SU-DHL-6 (cell line): Measurements from ENCODE around the gene TMEM164.

Source experiments
- H2AFZ ChIP-seq: fragments of 200-600 bp; sonication (generic); 2 replicates; pipeline ENCODE4 v1.6.1; 2014; ENCODE audit warnings: low read depth, mild to moderate bottlenecking, moderate library complexity, mixed read lengths, antibody characterized with exemption, low read length; ENCODE audit not compliant: severe bottlenecking
- H3F3A ChIP-seq: fragments of 200-600 bp; shearing (Covaris generic); 2 replicates; pipeline ENCODE4 v1.6.0; 2016; ENCODE audit warnings: antibody characterized with exemption, mild to moderate bottlenecking; ENCODE audit not compliant: insufficient read depth
- H3K27ac ChIP-seq: fragments of 200-600 bp; sonication (generic); 2 replicates; pipeline ENCODE4 v1.5.1; 2016; ENCODE audit warnings: low read depth, mild to moderate bottlenecking, low read length, moderate library complexity, mixed read lengths
- H3K27me3 ChIP-seq: fragments of 200-600 bp; sonication (generic), shearing (Covaris generic); 2 replicates; pipeline ENCODE4 v1.6.0; 2014; ENCODE audit warnings: mild to moderate bottlenecking, low read length
- H3K36me3 ChIP-seq: fragments of 200-600 bp; sonication (generic); 2 replicates; pipeline ENCODE4 v1.6.1; 2014; ENCODE audit warnings: mild to moderate bottlenecking, low read length, mixed read lengths
- H3K4me2 ChIP-seq: fragments of 300-600, 200-600 bp; shearing (Covaris generic), sonication (generic); 2 replicates; pipeline ENCODE4 v1.6.0; 2014; ENCODE audit warnings: low read length, low read depth, mild to moderate bottlenecking; ENCODE audit not compliant: poor library complexity, severe bottlenecking
- H3K4me3 ChIP-seq: fragments of 200-600 bp; sonication (generic); 2 replicates; pipeline ENCODE4 v1.5.1; 2014; ENCODE audit warnings: antibody characterized with exemption, low read length, mild to moderate bottlenecking, mixed read lengths; ENCODE audit not compliant: insufficient read depth, poor library complexity, severe bottlenecking
- H3K79me2 ChIP-seq: fragments of 200-600 bp; sonication (generic); 2 replicates; pipeline ENCODE4 v1.6.1; 2014; ENCODE audit warnings: mild to moderate bottlenecking, low read length, moderate library complexity; ENCODE audit not compliant: insufficient read depth
- H3K9ac ChIP-seq: fragments of 200-600 bp; sonication (generic); 2 replicates; pipeline ENCODE4 v1.7.0; 2014; ENCODE audit warnings: mild to moderate bottlenecking, low read length
- H3K9me2 ChIP-seq: fragments of 200-600 bp; sonication (generic); replicated peaks from 2 replicates; pipeline ENCODE4 v1.6.1; 2014; ENCODE audit warnings: low read length; ENCODE audit not compliant: insufficient read depth
- H3K9me3 ChIP-seq: fragments of 200-600 bp; sonication (generic); 2 replicates; pipeline ENCODE4 v1.6.1; 2014; ENCODE audit warnings: low read length, mixed read lengths; ENCODE audit not compliant: insufficient read depth
- H4K20me1 ChIP-seq: fragments of 200-600 bp; sonication (generic); 2 replicates; pipeline ENCODE4 v1.6.1; 2014; ENCODE audit warnings: low read depth, mild to moderate bottlenecking, antibody characterized with exemption, low read length, moderate library complexity, mixed read lengths
- EZH2phosphoT487 ChIP-seq: fragments of 200-600 bp; sonication (generic), shearing (Covaris generic); conservative IDR thresholded peaks from 2 replicates; pipeline ENCODE4 v1.6.1; 2018; ENCODE audit warnings: mild to moderate bottlenecking, antibody characterized with exemption, low read length, moderate library complexity, mixed read lengths
- TF ChIP-seq, protein P1 (sequence below): fragments of 200-600 bp; sonication (generic); IDR thresholded peaks from one replicate; pipeline ENCODE4 v1.5.1; 2017; ENCODE audit warnings: antibody characterized with exemption, mild to moderate bottlenecking, low read length, moderate library complexity; ENCODE audit not compliant: insufficient read depth, poor library complexity, severe bottlenecking

TMEM164 gene

DNA sequence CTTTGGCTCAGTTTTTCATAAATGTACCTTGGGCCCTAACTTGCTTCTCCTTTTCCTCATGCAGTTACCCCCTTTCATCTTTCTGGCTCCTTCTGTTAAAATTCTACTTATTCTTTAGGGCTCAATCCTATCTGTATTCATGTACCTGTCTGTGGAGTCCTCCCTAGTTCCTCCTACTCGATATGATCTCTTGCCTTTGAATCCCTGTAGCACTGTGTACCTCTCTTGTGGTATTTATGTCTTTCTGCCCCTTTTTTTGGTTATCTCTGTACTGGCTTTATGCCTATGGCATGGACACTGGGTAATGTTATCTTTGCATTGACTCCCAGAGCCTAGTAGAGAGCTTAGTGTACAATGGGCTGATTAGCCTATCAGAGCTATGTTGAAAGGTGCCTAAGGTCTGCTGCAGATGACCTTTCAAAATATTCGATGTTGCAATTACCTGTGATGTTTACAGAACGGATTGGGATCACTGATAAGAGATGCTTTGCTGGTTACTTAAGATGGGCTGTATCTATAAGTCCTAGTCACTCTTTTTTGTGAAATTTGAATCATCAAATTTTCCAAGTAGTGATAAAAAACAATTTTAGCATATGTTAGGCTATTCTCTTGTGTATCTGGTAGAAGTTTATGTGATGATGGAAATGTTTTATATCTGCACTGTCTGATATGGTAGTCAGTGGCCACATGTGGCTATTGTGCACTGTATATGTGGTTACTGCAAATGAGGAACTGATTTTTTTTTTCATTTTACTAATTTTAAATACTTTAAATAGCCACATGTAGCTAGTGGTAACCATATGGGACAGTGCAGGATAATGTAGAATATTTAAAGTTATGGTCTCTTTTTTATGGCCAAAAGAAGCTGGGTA lies 33.5 kb downstream of the TMEM164 start:
- no peak for TF ChIP-seq EZH2phosphoT487
- TF ChIP-seq, protein P1, sequence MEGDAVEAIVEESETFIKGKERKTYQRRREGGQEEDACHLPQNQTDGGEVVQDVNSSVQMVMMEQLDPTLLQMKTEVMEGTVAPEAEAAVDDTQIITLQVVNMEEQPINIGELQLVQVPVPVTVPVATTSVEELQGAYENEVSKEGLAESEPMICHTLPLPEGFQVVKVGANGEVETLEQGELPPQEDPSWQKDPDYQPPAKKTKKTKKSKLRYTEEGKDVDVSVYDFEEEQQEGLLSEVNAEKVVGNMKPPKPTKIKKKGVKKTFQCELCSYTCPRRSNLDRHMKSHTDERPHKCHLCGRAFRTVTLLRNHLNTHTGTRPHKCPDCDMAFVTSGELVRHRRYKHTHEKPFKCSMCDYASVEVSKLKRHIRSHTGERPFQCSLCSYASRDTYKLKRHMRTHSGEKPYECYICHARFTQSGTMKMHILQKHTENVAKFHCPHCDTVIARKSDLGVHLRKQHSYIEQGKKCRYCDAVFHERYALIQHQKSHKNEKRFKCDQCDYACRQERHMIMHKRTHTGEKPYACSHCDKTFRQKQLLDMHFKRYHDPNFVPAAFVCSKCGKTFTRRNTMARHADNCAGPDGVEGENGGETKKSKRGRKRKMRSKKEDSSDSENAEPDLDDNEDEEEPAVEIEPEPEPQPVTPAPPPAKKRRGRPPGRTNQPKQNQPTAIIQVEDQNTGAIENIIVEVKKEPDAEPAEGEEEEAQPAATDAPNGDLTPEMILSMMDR = no peak
- H3K27ac ChIP-seq = no peak overlapping the region

DNA sequence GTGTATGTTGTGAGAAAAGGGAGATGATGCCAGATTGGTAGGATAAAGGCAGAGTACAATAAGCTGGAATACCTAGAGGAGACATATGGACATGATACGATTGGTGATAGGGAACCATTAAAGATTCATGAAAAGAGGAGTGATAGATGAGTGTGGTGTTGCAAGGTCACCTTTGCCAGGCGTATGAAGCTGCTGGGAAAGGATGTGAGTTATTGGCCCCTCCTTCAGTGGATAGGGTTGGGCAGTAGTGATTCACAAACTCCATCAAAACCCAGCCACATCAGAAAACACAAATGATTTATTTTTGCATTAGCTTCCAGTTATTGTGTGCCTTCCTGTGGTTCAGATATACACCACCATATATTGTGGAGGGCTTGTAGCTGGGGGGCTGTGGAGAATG lies 34.3 kb downstream of the TMEM164 start:
- Histone ChIP-seq H3K4me2 (no peak overlapping the region), H3K4me3 (no peak overlapping the region)

More for the DNA sequence above, 33.5 kb downstream of the TMEM164 start:
- Histone ChIP-seq H3K27me3 (no peaks in the 10 kb centered on the region), H3K4me3 (no peak overlapping the region), H3F3A (no peaks in the 10 kb centered on the region), H2AFZ (no peak overlapping the region), H3K79me2 (no peaks in the 10 kb centered on the region), H4K20me1 (no peaks in the 10 kb centered on the region), H3K4me2 (no peak overlapping the region), H3K9me2 (no peaks in the 10 kb centered on the region), H3K36me3 (no peaks in the 10 kb centered on the region), H3K9ac (no peak overlapping the region), H3K9me3 (no peaks in the 10 kb centered on the region)

DNA sequence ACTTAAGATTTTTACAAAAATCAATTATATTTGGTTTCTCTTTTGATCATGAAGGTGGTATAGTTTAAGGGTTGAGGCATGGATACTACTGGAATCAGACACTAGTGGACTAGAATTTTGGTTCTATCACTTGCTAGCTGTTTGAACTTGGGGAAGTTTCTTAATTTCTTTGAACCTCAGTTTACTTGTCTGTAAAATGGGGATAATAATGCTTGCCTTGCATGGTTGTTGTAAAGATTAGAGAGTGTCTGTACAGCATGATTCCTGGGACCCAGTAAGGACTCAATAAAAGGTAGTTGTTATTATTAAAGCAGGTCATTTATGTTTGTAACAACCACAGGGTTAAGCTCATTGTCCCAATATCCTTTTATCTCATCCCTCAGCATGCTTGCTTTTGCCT lies 36.0 kb downstream of the TMEM164 start:
- no peaks in the 10 kb centered on the region for H3K9me3 ChIP-seq
- no peak overlapping the region for H3K4me3 ChIP-seq
- no peaks in the 10 kb centered on the region for H3K27me3 ChIP-seq
- no peak overlapping the region for H3K27ac ChIP-seq
- H4K20me1 ChIP-seq = no peaks in the 10 kb centered on the region
- TF ChIP-seq, protein P1 = no peak
- no peak for TF ChIP-seq EZH2phosphoT487
- H3K36me3 ChIP-seq = no peaks in the 10 kb centered on the region
- no peaks in the 10 kb centered on the region for H3F3A ChIP-seq
- no peak overlapping the region for H2AFZ ChIP-seq
- H3K4me2 ChIP-seq = no peak overlapping the region
- no peaks in the 10 kb centered on the region for H3K9me2 ChIP-seq
- no peaks in the 10 kb centered on the region for H3K79me2 ChIP-seq
- no peak overlapping the region for H3K9ac ChIP-seq

More for the DNA sequence above, 34.3 kb downstream of the TMEM164 start:
- H3K79me2 ChIP-seq = no peaks in the 10 kb centered on the region
- H3K27me3 ChIP-seq = no peaks in the 10 kb centered on the region
- no peak overlapping the region for H3K9ac ChIP-seq
- TF ChIP-seq EZH2phosphoT487 = no peak
- TF ChIP-seq, protein P1 = no peak
- H3K9me3 ChIP-seq = no peaks in the 10 kb centered on the region
- no peaks in the 10 kb centered on the region for H4K20me1 ChIP-seq
- no peak overlapping the region for H2AFZ ChIP-seq
- no peaks in the 10 kb centered on the region for H3K9me2 ChIP-seq
- H3K27ac ChIP-seq = no peak overlapping the region
- no peaks in the 10 kb centered on the region for H3K36me3 ChIP-seq
- no peaks in the 10 kb centered on the region for H3F3A ChIP-seq
